ENCODE measurements around the gene FAM43B.
"Not testable (repeated sequence)": the region's sequence is repeated elsewhere in the genome, so short reads cannot be mapped to it uniquely, and the experiment has no call there.

FAM43B gene, protein sequence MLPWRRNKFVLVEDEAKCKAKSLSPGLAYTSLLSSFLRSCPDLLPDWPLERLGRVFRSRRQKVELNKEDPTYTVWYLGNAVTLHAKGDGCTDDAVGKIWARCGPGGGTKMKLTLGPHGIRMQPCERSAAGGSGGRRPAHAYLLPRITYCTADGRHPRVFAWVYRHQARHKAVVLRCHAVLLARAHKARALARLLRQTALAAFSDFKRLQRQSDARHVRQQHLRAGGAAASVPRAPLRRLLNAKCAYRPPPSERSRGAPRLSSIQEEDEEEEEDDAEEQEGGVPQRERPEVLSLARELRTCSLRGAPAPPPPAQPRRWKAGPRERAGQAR

DNA sequence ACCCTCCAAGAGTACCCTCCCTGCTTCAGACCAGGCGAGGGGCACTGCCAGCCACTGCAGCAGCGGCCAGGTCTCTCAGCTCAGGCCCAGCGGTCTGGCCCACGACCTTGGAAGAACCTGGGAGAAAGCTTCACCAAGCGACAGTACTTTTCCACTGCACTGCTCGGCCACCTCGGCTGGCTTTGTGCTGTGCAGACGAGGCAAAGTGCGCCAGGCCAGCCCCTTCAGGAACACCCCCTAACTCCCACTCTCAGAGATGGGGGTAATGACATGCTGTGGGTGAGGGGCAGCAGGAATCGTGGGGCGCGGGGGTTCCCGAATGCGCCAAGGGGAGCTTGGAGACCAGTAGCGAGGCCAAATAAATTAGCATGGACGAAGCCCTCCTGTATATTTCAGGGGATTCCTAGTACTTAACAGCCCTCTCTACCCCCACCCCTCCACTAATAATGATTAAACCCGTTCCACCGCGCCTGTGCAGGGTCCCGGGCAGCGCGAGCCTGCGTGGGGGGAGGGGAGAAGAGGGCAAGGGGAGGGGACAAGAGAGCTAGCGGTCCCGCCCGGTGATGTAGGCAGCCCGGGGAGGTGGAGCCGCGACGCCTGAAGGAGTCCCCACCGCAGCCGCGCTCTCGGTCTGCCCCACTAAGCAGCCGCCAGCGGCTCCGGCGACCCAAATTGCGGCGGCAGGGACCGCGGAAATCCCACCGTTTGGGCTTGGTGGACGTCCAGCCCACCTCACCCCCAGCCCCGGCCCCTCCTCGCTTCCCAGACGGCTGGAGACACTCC lies at the start of gene FAM43B:
FAM43B (plus strand) TSS at position 629 of the 783 bp plus-strand sequence. CDS start 401 bp downstream, outside the sequence.
- DNase-seq: peak; percentile 93

DNA sequence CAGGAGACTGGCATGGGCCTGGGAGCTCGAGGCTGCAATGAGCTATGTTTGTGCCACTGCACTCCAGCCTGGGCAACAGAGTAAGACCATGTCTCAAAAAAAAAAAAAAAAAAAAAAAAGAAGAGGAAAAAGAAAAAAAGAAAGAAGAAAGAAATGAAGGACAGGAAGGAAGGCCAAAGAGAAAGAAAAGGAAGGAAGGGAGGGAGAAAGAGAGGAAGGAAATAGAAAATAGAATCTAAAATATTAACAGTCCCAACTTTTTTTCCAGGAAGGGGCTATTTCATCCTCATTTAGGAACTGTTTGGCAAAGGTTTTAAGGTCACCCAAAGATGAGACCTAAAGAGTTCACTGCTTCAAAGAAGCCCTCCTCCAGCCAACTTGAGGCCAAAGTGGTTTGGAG lies 46.9 kb upstream of the FAM43B start:
- no peak for DNase-seq

DNA sequence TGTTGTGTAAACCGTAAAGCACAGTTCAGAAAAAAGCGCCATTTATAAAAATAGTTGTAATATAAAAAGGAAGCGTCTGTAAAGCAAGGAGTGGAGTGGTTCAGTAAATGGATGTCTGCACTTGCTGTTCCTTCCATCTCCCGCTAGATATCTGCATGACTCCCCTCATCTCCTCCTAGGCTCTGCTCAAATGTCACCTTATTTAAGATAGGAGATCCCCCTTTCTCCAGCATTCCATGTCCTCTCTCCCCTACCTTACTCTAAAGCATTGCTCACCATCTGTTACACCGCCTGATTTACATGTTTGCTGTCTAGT lies 45.2 kb upstream of the FAM43B start:
- DNase-seq: no peak

DNA sequence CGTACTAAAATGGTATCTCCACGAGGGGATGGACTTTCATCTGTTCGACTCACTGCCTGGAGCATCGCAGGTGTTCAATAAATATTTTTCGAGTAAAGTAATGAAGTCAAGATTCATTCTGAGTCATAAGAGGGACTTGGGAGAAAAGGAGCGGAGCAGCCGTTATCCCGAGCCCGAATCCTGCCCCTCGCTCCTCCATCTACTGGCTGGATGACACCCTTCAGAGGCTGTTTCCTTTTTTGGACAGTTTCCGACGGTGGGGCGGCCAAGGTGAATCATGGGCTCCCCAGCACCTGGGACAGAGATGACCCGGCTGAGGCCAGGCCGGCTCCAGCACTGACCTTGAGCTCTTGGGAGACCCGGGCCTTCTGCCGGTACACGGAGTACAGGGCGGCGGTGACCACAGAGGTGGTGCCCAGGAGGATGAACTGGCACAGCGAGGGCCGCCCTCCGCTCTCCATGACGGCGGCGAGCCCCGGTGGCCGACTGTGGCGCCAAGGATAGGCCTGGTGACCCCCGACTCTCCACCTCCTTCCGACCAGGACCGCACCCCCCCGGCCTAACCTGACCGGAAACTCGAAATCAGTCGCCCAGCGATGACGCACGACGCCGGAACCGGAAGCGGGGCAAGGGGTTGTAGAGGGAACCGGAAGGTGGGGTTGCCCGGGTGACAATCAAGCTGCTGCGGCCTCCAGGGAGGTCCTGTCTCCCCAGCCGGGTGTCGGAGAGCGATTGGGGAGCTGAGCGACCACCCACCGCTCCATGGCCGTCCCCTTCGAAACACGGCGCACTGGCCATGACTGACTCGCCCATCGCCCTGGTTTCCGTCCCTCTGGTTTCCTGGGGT lies 44.6 kb upstream of the FAM43B start, which contains the start of gene MUL1:
MUL1 (minus strand) TSS at position 588 of the 847 bp plus-strand sequence; CDS start at position 461, 127 bp downstream.
- DNase-seq: peak; percentile 98

DNA sequence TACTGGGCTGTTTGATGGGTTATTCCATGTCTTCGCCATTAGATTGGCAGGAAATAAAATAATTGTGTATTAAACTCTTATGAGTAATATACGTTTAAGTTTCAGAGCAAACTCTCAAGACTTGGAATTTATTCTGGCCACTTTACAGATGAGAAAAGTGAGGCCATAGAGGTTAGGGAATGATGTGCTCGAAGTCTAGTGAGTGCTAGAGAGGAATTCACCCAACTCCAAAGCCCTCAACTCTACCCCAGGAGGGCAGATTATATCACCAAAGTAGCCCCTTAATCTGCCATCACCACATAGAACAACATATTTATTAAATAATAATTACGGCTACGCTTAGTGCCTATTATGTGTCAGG lies 44.0 kb upstream of the FAM43B start:
- no peak for DNase-seq

DNA sequence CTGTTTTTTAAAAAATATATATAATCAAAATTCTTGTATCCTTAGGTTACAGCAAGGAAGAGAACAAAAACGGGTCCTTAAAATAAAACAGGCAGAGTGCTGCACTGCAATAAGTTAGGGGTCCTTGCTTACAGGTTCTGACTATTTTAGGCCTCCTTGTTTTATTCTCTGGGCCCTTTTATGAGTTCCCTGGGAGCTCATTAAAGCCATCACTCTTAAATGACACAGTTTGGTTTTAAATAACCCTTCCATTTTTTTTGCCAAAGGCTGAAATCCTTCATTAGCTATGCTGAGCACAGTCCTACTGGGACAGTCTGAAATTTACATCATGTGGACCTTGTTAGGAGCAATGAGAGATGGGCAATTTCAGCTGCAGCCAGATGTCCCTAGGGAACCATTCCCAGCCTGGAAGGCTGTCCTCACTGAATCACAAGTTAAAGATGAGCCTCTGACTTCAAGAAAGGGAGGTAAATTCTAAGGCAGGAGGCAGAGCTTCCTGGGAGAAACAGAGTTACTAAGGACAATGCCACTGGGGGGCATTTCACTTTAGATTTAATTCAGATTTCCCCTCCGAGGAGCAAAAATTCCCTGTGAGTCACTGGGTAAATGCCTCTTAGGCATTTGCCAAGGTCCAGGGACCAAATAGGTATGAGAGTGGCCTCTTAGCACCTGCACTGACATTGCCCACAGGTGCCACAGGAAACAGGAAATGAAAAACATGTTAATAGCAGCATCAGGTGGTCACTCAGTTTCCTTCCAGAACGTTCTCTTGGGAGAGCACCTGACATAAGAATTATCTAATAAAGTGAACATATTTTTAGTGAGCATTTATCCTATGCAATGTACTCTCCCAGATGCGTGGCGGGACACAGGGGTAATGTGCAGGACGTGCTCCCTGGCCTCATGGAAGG lies 40.6 kb upstream of the FAM43B start:
- no peak for DNase-seq

DNA sequence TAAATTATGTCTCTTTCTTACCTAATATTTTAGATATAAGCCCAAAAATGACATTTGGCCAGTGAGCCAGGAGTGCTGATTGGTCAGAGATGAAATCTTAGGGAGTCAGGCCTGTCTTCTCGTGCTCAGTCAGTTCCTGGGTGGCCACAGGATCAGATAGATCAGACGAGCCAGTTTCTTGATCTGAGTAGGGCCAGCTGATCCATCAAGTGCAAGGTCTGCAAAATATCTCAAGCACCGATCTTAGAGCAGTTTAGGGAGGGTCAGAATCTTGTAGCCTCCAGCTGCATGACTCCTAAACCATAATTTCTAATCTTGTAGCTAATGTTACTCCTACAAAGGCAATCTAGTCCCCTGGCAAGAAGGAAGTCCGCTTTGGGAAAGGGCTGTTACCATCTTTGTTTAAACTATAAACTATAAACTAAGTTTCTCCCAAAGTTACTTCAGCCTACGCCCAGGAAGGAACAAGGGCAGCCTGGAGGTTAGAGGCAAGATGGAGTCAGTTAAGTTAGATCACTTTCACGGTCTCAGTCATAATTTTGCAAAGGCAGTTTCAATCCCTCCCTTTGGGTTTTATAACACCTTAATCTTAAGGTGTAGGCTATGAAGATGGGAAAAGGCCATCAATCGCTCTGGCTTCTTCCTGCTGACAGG lies 32.6 kb upstream of the FAM43B start:
- not testable (repeated sequence) for DNase-seq

DNA sequence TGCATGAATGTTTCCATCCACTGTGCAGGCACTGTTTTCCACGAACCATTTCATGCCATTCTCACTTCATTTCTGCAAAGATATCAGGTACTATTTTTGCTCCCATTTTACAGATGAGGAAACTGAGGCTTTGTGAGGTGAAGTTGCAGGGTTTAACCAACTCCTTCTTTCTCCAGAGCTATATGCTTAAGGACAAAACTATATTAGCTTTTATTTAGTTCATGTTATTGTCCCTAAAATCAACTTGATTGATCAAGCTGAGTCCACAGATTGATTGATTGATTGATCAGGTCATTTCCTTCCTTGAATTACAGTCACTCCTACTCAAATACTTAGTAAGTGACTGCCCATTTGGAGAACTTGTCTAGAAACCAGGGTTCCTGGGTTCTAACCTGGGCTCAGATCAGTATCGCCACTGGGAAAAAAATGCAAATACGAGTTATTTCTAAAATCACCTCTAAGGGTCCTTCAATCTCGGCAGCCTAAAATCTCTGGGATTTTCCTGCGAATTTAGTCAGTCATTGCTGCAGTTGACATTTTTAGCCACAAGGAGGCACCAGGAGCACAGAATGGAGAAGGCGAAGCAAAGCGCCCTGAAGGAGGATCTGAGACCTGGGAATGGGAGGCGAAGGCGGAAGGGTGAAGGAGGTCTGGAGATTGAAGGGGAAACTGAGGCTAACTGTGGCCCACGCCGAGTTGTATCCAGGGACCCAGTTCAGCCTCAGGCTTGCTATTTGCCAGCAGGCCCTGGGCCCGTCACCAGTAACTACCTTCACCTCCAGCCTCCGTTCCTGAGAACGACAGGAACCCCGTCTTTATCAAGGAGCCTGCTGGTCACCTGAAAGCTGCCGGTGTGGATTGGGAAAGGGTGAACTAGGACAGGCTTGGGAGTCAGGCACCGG lies 30.2 kb upstream of the FAM43B start:
- DNase-seq: peak; percentile 84

DNA sequence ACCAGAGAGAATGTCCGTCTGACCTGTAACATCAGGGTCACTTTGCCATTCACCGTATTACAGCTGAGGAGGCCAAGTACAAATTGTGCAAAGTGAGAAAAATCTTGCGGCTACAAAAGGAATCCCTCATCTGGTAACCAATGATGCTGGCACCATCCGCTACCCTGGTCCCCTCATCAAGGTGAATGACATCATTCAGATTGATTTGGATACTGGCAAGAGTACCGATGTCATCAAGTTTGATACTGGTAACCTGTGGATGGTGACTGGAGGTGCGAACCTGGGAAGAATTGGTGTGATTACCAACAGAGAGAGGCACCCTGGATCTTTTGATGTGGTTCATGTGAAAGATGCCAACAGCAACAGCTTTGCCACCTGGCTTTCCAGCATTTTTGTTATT lies 26.1 kb upstream of the FAM43B start:
- no peak for DNase-seq

DNA sequence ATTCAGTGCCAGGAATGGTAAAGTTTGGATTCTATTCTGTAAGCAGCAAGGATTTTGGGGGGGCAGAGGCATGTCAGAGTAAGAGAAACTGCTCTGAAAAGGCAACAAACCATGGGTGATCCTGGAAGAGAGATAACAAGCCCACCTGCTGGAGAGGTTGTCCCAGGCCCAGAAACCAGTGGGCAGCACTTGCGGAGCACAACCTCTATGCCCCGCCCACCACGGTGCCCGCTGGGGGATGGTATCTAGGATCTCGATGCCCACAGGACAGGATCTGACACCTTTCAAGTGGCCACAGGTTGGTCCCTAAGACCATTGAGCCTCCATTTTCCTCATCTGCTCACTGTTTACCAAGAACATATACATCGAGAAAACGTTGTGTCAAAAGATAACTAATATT lies 24.2 kb upstream of the FAM43B start:
- DNase-seq: no peak

DNA sequence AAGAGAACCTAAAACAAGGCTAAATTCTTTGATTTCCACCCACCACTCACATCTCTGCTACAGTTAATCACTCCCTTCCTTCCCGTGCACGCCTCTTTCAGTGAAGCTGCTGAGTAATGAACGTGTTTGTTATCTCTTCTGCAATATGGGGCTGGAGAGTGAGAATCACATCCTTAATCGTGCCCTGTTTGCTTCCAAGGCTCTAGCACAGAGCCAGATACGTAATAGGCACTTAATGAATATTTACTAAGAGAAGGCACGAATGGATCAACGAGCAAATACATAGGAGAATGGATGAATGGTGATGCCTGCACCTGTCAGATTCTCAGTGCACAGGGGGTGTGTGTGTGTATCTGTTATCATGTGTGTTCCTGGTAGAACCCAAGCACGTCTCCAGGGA lies 22.1 kb upstream of the FAM43B start:
- DNase-seq: no peak

DNA sequence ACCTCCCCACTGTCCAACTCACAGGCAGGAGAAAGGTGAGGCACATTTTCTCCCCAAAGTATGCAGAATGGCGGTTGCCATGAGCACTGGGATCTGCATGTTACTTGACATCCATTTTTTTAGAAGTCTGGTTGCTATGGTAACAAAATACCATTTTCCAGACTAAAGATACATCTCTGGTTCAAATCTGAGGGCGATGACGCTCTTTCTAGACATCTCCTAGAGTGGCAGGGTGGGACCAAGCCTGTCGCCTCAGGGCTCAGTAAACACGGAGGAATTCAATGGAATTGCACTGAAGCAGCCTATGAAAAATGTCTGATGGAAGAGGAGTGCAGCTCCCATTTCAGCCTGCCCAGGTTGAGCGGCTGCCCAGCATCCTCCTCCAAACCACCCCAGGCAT lies 21.5 kb upstream of the FAM43B start:
- no peak for DNase-seq

DNA sequence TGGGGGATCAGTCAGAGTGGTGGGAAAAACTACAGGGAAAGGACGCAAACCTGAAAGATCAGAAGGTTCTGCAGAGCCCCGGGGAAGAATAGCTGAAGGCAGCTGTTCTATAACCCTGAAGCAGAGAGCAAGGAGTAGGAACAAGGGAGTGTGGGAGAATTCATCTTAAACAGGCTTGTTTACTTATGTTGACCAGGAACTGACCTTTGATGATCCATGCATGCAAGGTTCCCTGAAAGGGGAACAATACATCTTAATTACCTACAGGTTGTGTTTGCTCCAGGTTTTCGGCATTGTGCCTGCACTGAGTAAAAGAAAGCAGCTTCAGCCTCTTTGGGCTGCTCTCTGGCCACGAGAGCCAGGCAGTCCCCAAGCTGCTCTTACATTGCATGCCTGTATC lies 18.7 kb upstream of the FAM43B start:
- DNase-seq: no peak

DNA sequence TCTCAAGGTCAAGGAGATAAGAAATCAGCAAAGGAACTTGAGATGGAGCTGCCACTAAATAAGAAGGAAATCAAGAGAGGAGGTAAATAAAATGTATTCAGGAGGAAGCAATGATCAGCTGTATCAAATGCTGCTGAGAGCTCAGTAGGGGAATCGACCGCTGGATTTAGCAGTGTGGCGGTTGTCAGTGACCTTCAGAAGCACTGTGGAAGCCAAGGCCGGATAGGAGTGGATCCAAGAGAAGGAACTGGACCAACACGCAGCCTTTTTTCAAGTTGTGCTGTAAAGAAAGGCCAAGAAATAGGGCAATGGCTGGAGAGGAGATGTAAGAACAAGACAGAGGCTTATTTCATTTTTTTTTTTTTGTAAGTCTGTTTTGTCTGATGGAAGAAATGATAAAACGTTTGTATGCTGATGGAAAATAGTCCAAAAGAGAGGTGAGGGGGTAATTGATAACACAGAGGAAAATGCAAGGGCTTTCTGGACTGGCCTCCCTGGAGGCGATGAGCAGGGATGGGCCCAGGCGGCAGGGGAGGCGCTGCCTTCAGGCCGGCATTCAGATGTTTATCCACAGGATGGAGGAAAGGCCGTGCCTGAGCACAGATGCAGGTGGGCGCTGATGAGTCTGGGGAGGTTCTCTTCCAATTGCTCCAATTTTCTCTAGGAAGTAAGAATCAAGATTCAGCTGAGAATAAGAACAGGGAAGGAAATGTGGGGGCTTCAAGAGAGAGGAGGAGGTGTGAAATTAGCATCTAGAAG lies 17.5 kb upstream of the FAM43B start:
- DNase-seq: no peak

DNA sequence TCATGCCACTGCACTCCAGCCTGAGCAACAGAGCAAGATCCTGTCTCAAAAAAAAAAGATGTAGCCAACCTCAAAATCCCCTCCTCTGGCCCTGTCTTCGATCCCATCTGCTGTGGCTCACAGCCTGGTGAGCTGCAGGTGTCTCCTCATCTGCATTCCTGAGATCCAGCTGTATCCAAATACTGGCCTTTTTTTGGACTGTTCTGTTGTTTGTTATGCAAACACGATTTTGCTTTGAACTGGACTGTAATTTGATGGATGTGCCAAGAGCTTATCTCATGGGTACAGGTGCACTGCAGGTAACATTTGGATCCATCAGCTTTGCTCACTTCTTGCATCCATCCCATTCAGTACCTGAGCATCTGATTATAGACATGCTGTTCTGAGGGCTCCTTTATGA lies 14.1 kb upstream of the FAM43B start:
- DNase-seq: no peak

DNA sequence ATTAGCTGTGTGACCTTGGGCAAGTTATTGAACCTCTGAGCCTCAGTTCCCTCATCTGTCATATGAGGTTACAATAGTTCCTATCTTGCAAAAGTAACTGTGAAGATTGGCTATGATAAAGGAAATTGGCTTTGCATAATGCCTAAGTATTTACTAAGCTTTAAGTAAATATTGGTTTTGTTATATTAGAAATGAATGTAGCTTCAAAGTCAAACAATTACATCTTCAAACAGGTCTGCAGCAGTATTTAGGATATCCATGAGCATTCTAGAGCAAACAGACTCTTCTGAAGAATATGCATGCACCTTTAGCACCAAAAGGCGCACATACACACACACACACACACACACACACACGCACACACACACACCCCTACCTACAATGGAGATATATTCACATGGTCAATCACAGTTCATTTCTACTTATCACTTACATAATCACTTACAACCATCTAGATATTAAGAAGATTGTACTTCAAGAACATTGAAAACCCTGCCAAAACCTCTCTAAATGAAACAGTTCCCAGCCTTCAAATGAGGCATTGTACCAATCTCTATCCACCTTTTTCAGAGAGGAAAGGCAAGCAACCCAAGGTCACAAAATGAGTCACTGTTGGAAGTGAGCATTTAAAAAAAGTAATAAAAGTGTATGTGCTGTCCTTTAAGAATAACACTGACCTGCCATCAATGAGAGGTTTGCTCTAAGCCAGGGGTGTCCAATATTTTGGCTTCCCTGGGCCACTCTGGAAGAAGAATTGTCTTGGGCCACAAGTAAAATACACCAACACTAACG lies 13.4 kb upstream of the FAM43B start:
- no peak for DNase-seq

DNA sequence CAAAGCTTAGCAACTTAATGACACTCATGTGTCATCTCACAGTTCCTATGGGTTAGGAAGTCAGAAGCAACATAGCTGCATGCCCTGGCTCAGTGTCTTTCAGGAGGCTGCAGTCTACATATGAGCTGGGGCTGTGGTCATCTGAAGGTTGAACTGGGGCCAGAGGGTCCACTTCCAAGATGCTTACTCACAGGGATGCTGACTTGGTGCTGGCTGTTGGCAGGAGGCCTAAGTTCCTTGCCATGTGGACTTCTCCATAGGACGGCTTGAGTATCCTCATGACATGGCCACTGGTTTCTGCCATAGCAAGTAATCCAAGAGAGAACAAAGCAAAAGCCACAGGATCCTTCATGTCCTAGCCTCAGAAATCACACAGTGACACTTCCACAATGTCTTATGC lies 12.1 kb upstream of the FAM43B start:
- DNase-seq: no peak

DNA sequence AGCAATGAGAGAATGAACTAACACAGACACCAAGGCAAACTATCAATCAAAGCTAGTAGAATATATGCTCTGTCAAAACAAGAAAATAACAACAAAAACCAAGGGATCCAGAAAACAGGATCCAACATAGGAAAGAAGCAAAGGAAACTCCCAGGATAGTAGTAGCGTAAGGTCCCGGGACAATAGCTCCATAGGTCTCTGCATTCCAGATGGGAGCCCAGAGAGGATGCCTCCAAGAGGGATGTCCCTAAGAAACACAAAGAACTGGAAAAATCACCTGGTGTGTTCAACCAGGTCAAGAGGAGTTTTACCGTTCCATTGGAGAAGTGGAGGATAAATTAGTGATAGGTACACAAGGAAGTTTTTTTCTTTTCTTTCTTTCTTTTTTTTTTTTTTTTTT lies 5.7 kb upstream of the FAM43B start:
- no peak for DNase-seq

DNA sequence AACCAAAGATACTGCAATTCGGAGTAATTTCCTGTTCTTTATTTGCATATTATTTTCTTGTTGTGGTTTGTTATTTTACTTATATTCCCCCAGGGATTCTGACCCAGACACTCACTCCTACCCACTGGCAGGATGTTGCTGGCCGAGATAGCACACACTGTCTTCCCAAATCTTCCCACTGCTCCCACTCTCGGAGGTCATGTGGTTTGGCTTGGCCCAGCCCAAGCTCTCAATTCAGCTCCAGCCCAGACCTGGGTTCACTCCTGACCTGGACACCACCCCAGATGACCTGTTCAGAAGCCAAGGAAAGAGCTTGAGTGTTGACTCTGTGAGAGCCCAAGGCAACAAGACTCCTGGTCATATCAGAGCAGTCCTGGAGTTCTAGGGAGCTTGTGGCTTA lies 1.2 kb upstream of the FAM43B start:
- peak; percentile 33 for DNase-seq
